ENCODE data around the gene VWA3B.

The VWA3B gene

GRCh38 chr2:98085649-98086048, 1.3 kb upstream of the VWA3B start:
- ChIA-PET POLR2A (ENCODE audit: low non-redundant PET) (no interaction called here), CTCF (no interaction called here)
- H3K27ac ChIP-seq = no peak overlapping the region
- no peak for DNase-seq (ENCODE audit: low spot score)
- TF ChIP-seq CTCF (conservative IDR thresholded peaks at IDR 0.05; ENCODE audit: low read depth) = no peak

- no peak for TF ChIP-seq CTCF (conservative IDR thresholded peaks at IDR 0.05; ENCODE audit: low read depth)
- CTCF ChIA-PET = interaction anchor here (0.5 kb wide), 1 partner anchor 1914 kb away, joined by 3 read pairs; no protein-coding TSS in a partner anchor
- POLR2A ChIA-PET (ENCODE audit: low non-redundant PET) = no interaction called here
- H3K27ac ChIP-seq = no peak overlapping the region
- DNase-seq (ENCODE audit: low spot score) = no peak
These were observed 567 bp downstream of the VWA3B start for GRCh38 chr2:98087447-98088020.

- TF ChIP-seq CTCF (conservative IDR thresholded peaks at IDR 0.05; ENCODE audit: low read depth) = no peak
- ChIA-PET CTCF (interaction anchor here (0.7 kb wide), 1 partner anchor 18 kb away, joined by 3 read pairs; no protein-coding TSS in a partner anchor), POLR2A (ENCODE audit: low non-redundant PET) (no interaction called here)
- no peak for DNase-seq (ENCODE audit: low spot score)
- no peak overlapping the region for H3K27ac ChIP-seq
These were observed 1.3 kb downstream of the VWA3B start for GRCh38 chr2:98088261-98088660.

GRCh38 chr2:98089941-98090340, 3.0 kb downstream of the VWA3B start:
- CTCF ChIA-PET = interaction anchor here (0.6 to 0.7 kb wide), 2 partner anchors 90 to 728 kb away, joined by 3 to 4 read pairs; no protein-coding TSS in a partner anchor
- POLR2A ChIA-PET (ENCODE audit: low non-redundant PET) = no interaction called here
- H3K27ac ChIP-seq = no peak overlapping the region

GRCh38 chr2:98090951-98091350, 4.0 kb downstream of the VWA3B start:
- no peak for DNase-seq (ENCODE audit: low spot score)
- POLR2A ChIA-PET (ENCODE audit: low non-redundant PET) = no interaction called here
- no peak overlapping the region for H3K27ac ChIP-seq
- TF ChIP-seq CTCF (conservative IDR thresholded peaks at IDR 0.05; ENCODE audit: low read depth) = no peak
- CTCF ChIA-PET = no interaction called here

More at GRCh38 chr2:98089941-98090340, 3.0 kb downstream of the VWA3B start:
- no peak for DNase-seq (ENCODE audit: low spot score)
- TF ChIP-seq CTCF (conservative IDR thresholded peaks at IDR 0.05; ENCODE audit: low read depth) = no peak

GRCh38 chr2:98091738-98092137, 4.8 kb downstream of the VWA3B start:
- ChIA-PET CTCF (no interaction called here), POLR2A (ENCODE audit: low non-redundant PET) (no interaction called here)
- no peak overlapping the region for H3K27ac ChIP-seq
- TF ChIP-seq CTCF (conservative IDR thresholded peaks at IDR 0.05; ENCODE audit: low read depth) = no peak
- no peak for DNase-seq (ENCODE audit: low spot score)

All from RWPE1 (cell line).